Forelimb muscle (tissue), 1 donor: ENCODE results near the gene CLCNKB. TPM values are rescaled to one million over a fixed set of nuclear protein-coding genes. Genes with fewer than 3 reads are reported as not detected.
"Not testable (repeated sequence)": the region's sequence is repeated elsewhere in the genome, so short reads cannot be mapped to it uniquely, and the experiment has no call there.

Experiments
- DNase-seq: peaks from one replicate; pipeline ENCODE4 v3.0.0-alpha.2; 2013; ENCODE audit warnings: low read depth
- polyA plus RNA-seq: library from polyadenylated mRNA; unstranded; fragments of 120-200 nt; gene quantifications from one replicate; pipeline ENCODE4 v1.2.1, GENCODE V29; 2013; ENCODE audit not compliant: insufficient read length

The CLCNKB gene
- polyA plus RNA-seq, 1 donor: not detected

- not testable (repeated sequence) for DNase-seq
Observed at GRCh38 chr1:16057314-16057915, 13.8 kb downstream of the CLCNKB start.

DNA sequence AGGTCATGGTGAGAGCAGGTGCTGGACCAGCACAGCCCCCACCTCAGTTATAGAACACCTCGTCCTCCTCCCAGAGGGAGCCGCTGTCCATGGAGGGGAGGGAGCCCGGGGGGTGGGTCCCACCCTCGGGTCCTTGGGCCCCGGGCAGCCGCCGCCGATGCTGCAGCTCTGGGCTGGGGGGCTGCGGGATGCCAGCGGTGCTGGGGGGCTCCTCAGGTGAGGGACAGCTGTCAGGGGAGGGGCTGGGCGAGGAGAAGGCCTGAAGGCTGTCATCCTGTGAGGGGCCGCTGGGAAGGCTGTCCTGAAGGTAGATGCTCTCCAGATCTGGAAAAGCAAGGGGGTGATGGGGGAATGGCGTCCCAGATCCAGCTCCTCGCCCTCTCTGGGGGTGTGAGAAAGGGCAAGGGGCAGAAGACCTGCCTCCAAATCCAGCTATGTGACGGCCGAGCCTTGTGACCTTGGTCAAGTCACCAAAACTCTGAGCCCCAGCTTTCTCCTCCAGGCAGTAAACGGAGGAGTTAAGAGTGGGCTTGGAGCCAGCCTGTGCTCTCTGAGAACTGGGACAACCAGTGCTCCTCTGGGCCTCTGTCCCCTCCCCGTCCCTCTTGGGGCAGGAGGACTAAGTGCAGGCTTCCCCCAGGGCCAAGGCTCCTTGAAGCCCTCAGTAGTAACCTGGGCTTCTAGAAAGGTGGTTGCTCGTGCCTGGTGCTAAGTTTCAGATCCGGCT is 15.0 kb downstream of the CLCNKB start:
- DNase-seq: not testable (repeated sequence)

- DNase-seq: no peak
Observed at GRCh38 chr1:16061266-16061665, 17.7 kb downstream of the CLCNKB start.

DNA sequence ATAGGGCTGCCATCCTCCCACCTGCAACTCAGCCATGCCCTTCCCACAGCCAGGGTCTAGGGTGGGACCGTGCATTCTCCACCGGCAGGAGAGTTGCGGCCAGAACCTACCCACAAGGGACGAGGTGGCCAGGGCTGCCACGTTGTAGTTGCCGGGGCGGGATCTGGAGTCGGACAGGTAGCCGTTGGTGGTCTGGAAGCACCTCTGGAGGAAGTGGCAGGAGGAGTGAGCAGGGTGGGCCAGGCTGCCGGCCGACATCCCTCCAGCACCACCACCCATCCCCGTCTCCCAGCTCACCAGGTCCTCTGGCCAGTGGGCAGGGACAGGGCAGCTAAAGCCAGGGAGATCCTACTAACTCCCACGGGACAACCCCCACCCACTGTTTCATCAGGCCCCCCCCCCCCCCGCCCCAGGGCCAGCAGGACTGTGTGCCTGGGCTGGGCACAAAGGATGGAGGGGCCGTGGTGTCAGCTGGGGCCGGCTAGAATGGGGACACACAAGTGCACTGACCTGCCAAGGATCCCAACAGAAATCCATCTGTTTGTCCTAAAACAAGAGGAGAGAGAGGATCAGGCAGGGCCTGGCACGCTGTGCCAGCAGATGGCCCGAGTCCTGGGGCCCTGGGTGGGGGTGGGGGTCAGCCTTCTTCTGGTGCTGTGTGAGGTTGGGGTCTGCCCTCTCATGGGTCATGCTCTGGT is 18.6 kb downstream of the CLCNKB start:
- DNase-seq: not testable (repeated sequence)

DNA sequence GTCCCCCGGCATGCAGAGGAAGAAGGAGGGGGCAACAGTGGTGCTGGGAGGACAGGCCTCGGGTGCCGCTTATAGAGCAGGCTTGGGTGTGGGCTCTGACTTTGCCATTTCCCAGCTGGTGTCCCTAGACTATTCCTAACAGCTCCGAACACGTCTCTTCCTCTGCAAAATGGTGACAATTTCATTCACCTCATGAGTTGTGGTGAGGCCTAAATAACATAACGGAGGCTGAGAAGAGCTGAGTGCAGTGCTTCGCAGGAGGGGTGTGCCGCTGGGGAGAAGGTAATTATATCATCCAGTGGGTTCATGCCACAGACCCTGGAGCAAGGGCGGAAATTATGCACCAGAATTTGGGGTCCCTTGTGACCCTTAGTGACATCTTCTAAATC is 19.1 kb downstream of the CLCNKB start:
- not testable (repeated sequence) for DNase-seq

GRCh38 chr1:16063226-16063829 is 19.7 kb downstream of the CLCNKB start:
- DNase-seq: no peak

DNA sequence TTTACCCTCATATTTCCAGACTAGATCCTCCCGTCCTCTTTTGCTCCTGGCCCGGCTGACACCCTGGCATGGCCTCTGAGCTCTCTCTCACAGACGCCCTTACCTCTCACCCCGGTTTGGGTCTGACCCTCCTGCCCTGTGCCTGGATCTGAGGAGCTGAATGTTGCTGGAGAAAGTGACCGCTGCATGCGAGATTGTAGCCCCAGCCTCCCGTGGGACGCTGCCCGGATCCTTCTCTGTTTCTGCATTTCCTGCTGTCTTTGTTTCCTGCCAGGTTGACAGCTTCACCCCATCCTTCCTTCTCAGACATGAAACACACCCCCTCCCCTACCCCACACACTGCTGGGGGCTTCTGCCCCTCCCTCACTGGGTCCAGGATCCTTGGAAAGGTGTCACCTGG is 20.3 kb downstream of the CLCNKB start:
- no peak for DNase-seq

DNA sequence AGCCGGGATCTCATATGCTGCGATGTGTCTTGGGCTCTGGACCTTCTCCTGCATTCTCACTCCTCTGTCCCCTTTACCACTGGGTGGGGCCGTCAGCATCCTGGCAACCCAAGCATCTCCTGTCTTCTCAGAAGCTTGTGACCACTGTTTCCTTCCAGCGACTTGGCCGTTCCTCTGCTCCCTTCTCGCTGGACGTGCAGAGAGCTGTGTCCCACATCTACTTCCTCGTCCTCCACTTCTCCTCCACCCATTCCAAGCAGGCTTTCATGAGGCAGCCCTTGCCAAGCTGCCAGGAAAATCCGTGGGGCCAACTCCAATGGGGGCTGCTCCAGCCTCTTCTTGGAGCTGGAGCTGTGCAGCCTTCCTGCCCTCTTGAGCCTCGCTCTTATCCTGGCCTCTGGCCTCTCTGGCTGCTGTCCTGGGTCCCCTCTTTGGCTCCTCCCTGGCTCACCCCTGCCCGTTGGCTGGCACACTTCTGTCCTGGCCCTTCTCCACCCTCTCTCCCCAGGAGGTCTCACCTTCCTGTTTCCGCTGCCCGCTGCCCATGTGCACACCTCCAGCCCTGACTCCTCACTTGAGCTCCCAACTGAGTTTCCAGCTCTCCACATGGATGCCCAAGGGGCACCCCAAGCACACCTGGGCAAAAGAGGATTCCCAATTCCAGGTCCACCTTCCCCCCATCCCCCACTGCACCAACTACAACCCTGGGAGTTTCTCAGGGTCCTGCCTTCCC is 21.1 kb downstream of the CLCNKB start:
- no peak for DNase-seq

DNA sequence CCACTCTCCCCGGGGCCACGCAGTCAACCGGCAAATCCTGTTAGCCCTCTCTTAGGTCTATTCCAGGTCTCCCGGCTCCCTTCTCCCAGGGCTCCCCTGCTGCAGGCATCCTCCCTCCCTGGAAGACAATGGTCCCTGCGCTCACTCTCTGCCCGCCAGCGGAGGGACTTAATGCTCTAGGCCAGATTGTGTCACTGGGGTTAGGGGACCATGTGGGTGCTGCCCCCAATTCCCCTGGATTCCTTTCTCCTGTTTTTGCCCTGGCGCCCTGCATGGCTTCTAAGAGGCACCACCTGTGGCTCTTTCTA is 21.6 kb downstream of the CLCNKB start:
- no peak for DNase-seq

DNA sequence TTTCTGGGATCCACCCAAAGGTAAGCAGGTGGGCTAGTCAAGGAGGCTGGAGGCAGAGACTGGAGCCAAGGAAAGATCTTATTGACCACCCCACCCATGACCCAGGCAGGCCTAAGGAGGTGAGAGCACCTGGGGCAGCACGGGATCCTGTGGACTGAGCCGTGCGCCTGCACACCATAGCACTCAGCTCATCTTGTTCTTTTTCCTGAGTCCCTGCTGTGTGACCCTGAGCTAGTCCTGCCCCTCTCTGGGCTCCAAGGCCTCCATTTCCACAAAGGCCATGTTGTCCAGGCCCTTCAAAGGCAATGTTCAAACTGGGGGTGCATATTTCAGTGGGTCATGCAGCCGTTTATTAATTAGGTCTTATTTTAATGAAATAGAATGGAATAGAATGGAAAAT is 22.7 kb downstream of the CLCNKB start:
- DNase-seq: no peak

GRCh38 chr1:16067127-16067768 is 23.7 kb downstream of the CLCNKB start:
- DNase-seq: no peak

DNA sequence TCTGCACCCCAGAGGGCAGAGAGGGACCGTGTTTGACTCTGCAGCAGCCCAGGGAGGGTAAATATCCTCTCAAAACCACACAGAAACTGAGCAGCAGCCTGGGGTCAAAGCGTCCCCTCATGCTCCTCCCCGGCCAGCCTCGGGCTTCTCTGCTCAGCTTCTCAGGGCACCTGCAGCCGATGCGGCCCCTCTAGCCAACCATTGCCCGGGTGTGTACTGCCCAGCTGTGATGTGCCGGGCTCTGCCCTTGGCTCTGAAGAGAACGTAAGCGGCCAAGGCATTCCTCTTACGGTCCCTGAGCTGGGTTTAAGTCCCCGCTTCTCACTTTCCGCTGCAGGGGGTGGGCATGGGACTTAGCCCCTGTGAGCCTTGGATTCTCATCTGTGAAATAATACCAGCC is 24.4 kb downstream of the CLCNKB start:
- DNase-seq: no peak

DNA sequence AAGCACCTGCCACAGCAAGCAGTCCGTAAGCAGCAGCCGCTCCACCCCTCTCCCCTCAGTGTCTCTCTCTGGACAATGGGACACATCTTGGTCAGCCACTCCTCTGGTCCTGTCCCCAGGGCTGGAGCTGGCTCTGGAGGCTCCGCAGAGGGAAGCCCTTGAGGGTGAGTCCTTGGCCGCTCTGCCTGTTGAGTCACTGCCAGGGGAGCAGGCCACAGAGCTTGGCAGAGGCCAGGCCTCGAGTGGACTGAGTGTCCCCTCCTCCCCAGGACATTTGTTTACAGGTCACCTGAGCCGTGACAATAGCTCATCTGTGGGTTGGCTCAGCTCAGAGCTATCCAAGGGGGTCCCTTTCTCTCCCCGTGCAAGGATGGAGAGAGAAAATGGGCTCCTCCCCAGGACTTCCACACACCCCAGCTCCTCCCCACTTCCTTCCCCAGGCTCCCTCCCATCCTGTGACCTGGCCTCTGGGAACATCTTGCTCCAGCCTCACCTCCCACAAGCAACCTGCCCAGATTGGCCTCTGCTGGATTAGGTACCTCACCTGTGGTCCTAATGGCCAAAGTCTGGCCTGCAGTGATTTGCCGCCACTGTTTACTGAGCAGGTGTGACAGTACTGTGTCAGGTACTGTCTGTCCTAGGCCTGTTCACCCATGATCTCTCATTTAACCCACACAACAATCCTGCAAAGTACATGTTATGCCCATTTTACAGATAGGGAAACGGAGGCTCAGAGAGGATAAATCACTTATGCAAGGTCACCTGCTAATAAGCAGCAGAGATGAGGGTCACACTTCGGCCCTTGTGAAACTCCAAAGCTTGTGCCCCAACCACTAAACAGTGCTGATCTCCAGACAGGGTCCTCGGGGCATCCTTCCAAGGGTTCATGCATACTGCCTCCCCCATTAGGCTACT is 25.0 kb downstream of the CLCNKB start:
- DNase-seq: no peak

DNA sequence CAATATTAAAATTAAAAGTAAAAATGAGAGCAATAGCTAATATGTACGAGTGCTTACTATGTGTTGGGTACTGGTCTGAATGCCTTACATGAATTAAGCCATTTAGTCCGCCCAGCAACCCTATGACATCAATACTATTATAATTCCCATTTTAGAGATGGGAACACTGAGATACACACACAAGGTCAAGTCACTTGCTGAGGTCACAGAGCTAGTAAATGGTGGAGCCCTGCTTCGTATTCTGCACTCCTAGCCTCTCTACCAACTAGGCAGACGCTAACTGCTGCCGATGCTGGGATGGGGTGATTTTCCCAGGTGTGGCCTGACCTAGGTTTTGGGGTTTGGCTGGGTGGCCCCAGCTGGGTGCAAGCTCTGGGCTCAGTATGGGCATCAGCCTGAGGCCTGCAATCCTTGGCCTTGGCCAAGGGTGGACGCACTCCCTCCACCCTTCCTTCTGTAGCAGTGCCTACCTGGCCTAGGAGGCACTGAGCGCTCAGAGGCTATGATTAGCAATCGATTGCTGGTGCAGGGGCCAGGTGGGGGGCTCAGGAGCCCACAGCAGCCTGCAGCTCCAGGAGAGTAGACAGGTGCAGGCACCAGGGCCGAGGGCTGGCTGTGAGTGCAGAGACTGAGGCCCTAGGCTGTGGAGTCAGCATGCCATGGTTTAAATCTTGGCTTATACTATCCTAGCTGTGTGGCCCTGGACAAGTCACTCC is 27.2 kb downstream of the CLCNKB start:
- no peak for DNase-seq

GRCh38 chr1:16071614-16072013 is 28.0 kb downstream of the CLCNKB start:
- DNase-seq: no peak

DNA sequence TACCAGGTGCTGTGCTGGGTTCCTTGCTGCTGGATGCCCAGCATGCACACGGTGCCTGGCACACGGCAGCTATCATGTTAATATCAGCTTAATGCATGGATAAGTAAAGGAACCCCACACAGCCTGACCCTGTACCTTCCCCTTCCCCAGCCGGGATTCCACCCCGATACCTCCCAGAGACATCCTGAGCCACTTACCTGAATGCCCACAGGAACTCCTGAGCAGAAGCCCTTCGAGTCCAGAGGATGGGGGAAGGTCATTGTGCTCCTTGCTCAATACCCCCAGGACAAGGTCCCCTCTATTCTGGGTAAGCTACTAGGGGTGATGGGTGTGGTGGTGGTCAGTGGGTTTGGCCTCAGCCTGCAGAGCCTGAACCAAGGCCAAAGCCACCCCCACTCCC is 28.5 kb downstream of the CLCNKB start:
- no peak for DNase-seq

GRCh38 chr1:16072616-16073484 is 29.3 kb downstream of the CLCNKB start:
- no peak for DNase-seq

DNA sequence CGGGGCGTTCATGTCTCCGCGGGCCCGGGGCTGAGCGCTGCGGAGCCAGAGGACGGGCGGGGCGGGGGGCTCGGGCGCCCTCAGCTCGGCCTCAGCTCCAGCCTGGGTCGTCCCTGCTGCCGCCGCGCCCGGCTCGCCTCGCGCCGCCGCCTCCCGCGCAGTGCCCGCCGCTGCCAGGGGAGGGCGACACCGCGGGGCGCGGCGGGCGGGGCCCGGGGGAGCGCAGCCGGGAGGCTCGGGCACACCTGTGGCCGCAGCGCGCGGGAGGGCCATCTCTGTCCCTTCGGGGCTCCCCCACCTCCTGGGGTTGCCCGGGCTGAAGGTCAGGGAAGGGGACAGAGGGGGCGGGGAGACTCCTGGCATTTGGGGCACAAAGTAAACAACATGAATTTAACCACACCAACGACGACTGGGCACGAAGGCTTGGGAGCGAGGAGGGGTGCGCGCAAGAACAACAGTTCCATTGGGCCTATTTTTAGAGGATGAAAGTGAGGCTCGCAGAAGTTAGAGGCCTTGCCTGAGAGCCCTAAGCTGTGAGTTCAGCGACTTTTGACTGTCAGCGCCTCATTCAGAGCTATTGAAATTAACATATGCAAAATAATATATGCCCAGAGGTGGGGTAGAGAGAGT is 30.0 kb downstream of the CLCNKB start, which contains the start of gene FAM131C:
FAM131C (minus strand) TSS at position 162 of the 630 bp plus-strand sequence. CDS start 209 bp downstream, outside the sequence.
- DNase-seq: no peak
